Measurements from ENCODE around the gene ZNF408.

The ZNF408 gene

DNA sequence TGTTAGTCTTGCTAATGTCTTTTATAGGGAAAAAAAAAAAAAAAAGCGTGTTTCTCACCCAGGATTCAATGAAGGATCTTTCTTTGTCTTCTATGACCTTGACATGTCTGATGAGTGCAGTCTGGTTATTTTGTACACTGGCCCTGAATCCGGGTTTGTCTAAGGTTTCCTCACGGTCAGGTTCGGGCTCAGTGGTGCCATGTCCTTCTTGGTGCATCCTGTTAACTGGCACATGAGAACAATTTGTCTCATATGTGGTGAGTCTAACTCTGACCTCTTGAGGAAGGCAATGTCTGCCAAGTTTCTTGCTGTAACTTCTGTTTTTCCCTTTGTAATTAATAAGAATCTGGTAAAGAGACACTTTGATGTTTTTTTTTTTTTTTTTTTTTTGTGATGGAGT lies 30.7 kb downstream of the ZNF408 start:
- no peak overlapping the region for H3K4me3 ChIP-seq (ENCODE audit: low read depth, low read length)
- ChIA-PET CTCF (no interaction called here), POLR2A (no interaction called here)
- no peak for DNase-seq (ENCODE audit: low read depth, low spot score)
- TF ChIP-seq, protein P1, sequence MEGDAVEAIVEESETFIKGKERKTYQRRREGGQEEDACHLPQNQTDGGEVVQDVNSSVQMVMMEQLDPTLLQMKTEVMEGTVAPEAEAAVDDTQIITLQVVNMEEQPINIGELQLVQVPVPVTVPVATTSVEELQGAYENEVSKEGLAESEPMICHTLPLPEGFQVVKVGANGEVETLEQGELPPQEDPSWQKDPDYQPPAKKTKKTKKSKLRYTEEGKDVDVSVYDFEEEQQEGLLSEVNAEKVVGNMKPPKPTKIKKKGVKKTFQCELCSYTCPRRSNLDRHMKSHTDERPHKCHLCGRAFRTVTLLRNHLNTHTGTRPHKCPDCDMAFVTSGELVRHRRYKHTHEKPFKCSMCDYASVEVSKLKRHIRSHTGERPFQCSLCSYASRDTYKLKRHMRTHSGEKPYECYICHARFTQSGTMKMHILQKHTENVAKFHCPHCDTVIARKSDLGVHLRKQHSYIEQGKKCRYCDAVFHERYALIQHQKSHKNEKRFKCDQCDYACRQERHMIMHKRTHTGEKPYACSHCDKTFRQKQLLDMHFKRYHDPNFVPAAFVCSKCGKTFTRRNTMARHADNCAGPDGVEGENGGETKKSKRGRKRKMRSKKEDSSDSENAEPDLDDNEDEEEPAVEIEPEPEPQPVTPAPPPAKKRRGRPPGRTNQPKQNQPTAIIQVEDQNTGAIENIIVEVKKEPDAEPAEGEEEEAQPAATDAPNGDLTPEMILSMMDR (IDR thresholded peaks at IDR 0.05; ENCODE audit: insufficient read depth, low read length, missing control alignments) = no peak

DNA sequence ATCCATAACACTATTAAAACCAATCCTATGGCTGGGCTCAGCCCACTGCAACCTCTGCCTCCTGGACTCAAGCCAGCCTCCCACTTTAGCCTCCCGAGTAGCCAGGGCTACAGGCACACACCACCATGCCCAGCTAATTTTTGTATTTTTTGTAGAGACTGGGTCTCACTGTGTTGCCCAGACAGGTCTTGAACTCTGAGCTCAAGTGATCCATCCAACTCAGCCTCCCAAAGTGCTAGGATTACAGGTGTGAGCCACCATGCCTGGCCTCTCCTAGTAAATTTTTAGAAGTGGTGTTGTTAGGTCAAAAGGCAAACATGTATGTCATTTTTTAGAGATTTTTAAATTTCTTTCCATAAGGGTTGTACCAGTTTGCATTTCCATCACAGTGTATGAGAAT lies 32.4 kb downstream of the ZNF408 start:
- POLR2A ChIA-PET = no interaction called here
- DNase-seq (ENCODE audit: low read depth, low spot score) = no peak
- CTCF ChIA-PET = no interaction called here
- TF ChIP-seq, protein P1 (IDR thresholded peaks at IDR 0.05; ENCODE audit: insufficient read depth, low read length, missing control alignments) = no peak
- no peak overlapping the region for H3K4me3 ChIP-seq (ENCODE audit: low read depth, low read length)

DNA sequence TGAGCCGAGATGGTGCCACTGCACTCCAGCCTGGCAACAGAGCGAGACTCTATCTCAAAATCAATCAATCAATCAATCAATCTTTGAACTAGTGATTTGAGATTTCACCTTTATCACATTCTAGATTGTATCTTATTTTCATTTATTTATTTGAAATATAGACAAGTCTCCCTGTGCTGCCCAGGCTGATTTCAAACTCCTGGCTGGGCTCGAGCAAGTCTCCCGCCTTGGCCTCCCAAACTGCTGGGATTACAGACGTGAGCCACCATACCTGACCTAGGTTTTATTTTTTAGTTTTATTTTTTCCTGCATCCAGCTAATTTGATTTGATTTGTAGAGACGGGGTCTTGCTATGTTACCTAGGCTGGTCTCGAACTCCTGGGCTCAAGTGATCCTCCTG lies 35.3 kb downstream of the ZNF408 start:
- CTCF ChIA-PET = no interaction called here
- POLR2A ChIA-PET = no interaction called here
- H3K4me3 ChIP-seq (ENCODE audit: low read depth, low read length) = no peak overlapping the region
- DNase-seq (ENCODE audit: low read depth, low spot score) = no peak
- TF ChIP-seq, protein P1 (IDR thresholded peaks at IDR 0.05; ENCODE audit: insufficient read depth, low read length, missing control alignments) = no peak

DNA sequence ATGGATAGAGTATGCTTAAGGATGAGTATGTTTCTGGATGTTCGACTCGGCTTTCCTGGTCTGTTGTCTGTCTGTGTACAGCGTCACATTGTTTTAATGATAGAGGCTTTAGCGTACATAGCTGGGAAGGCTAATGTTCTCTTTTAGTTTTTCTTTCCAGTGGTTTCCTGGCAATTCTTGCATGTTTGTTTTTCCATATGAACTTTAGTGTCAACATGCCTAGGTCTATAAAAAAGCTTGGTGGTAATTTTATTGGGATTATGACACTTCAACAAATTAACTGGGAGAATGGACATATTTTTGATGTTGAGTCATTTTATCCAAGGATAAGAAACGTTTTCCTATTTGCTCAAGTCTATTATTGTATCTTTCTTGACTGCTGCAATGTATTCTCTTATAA lies 35.8 kb downstream of the ZNF408 start:
- TF ChIP-seq, protein P1 (IDR thresholded peaks at IDR 0.05; ENCODE audit: insufficient read depth, low read length, missing control alignments) = no peak
- no peak overlapping the region for H3K4me3 ChIP-seq (ENCODE audit: low read depth, low read length)
- DNase-seq (ENCODE audit: low read depth, low spot score) = no peak
- ChIA-PET CTCF (no interaction called here), POLR2A (interaction anchor here (0.7 kb wide), 1 partner anchor 16 kb away, joined by 3 read pairs; no protein-coding TSS in a partner anchor)

DNA sequence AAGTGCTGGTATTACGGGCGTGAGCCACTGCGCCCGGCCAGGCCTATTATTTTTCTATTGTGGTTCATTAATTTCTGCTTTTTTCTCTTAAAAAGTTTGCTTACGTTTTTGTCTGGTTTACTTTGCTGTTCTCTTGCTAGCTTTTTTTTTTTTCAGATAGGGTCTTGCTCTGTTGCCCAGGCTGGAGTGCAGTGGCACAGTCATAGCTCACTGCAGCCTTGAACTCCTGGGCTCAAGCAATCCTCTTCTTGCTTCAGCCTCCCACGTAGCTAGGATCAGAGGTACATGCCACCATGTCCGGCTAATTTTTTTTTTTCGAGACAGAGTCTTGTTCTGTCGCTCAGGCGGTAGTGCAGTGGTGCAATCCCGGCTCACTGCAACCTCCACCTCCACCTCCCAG lies 36.9 kb downstream of the ZNF408 start:
- ChIA-PET POLR2A (no interaction called here), CTCF (no interaction called here)
- TF ChIP-seq, protein P1 (IDR thresholded peaks at IDR 0.05; ENCODE audit: insufficient read depth, low read length, missing control alignments) = no peak
- no peak for DNase-seq (ENCODE audit: low read depth, low spot score)
- H3K4me3 ChIP-seq (ENCODE audit: low read depth, low read length) = no peak overlapping the region

DNA sequence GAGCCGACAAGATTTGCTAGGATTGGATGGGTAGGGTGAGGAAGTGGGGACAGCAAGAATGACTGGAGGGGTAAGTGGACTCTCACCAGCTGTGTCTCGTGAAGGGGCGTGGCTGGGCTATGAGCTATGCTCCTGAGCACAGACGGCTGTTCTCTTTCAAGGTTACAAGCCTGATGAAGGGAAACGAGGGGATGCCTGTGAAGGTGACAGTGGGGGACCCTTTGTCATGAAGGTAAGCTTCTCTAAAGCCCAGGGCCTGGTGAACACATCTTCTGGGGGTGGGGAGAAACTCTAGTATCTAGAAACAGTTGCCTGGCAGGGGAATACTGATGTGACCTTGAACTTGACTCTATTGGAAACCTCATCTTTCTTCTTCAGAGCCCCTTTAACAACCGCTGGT lies 38.1 kb downstream of the ZNF408 start:
- no peak overlapping the region for H3K4me3 ChIP-seq (ENCODE audit: low read depth, low read length)
- no peak for DNase-seq (ENCODE audit: low read depth, low spot score)
- ChIA-PET CTCF (no interaction called here), POLR2A (no interaction called here)
- TF ChIP-seq, protein P1 (IDR thresholded peaks at IDR 0.05; ENCODE audit: insufficient read depth, low read length, missing control alignments) = no peak
